WTC11 (cell line): ENCODE results near the gene ACADVL. TPM values are rescaled to one million over a fixed set of nuclear protein-coding genes. Genes with fewer than 3 reads are reported as not detected.

Source experiments
- ATF1 ChIP-seq: sonication (generic); formaldehyde crosslinking; IDR thresholded peaks from 2 replicates; pipeline ENCODE4 v1.8.1; 2023; ENCODE audit warnings: mild to moderate bottlenecking, moderate library complexity, missing genetic modification reagents
- ATF2 ChIP-seq: sonication (generic); formaldehyde crosslinking; IDR thresholded peaks from 2 replicates; pipeline ENCODE4 v1.8.1; 2022; ENCODE audit warnings: low read depth, missing genetic modification reagents, borderline replicate concordance
- CTCF ChIP-seq: fragments of 200-600 bp; IDR thresholded peaks from 2 replicates; pipeline ENCODE4 v1.8.0; 2022; ENCODE audit warnings: antibody characterized with exemption
- E2F1 ChIP-seq: sonication (generic); formaldehyde crosslinking; IDR thresholded peaks from 2 replicates; pipeline ENCODE4 v1.8.0; 2022; ENCODE audit warnings: mild to moderate bottlenecking, missing genetic modification reagents
- E2F4 ChIP-seq: sonication (generic); formaldehyde crosslinking; IDR thresholded peaks from 2 replicates; pipeline ENCODE4 v1.8.1; 2022; ENCODE audit warnings: low read depth, mild to moderate bottlenecking, moderate library complexity, missing genetic modification reagents, borderline replicate concordance
- GRHL2 ChIP-seq: fragments of 250-450 bp; sonication (Bioruptor Pico); IDR thresholded peaks from 2 replicates; pipeline ENCODE4 v1.8.0; 2022; ENCODE audit warnings: mild to moderate bottlenecking, moderate library complexity; ENCODE audit not compliant: insufficient replicate concordance, severe bottlenecking
- HMGXB4 ChIP-seq: sonication (generic); formaldehyde crosslinking; IDR thresholded peaks from 2 replicates; pipeline ENCODE4 v1.8.1; 2023; ENCODE audit warnings: mild to moderate bottlenecking, moderate library complexity, missing genetic modification reagents
- IRF1 ChIP-seq: sonication (generic); formaldehyde crosslinking; IDR thresholded peaks from 2 replicates; pipeline ENCODE4 v1.8.0; 2023; ENCODE audit warnings: missing genetic modification reagents
- MLX ChIP-seq: sonication (generic); formaldehyde crosslinking; IDR thresholded peaks from 2 replicates; pipeline ENCODE4 v1.8.1; 2023; ENCODE audit warnings: mild to moderate bottlenecking, missing genetic modification reagents, moderate library complexity
- NR2C2 ChIP-seq: sonication (generic); formaldehyde crosslinking; IDR thresholded peaks from 2 replicates; pipeline ENCODE4 v1.8.0; 2022; ENCODE audit warnings: mild to moderate bottlenecking, missing genetic modification reagents
- OVOL2 ChIP-seq: fragments of 250-450 bp; sonication (Bioruptor Pico); IDR thresholded peaks from 2 replicates; pipeline ENCODE4 v1.9.0; 2021; ENCODE audit warnings: mild to moderate bottlenecking, borderline replicate concordance
- RORB ChIP-seq: fragments of 250-450 bp; sonication (Bioruptor Pico); IDR thresholded peaks from 2 replicates; pipeline ENCODE4 v1.9.0; 2021; ENCODE audit warnings: mild to moderate bottlenecking
- SMAD3 ChIP-seq: sonication (generic); formaldehyde crosslinking; IDR thresholded peaks from 2 replicates; pipeline ENCODE4 v1.8.0; 2022; ENCODE audit warnings: missing genetic modification reagents, mild to moderate bottlenecking, borderline replicate concordance
- STAT6 ChIP-seq: sonication (generic); formaldehyde crosslinking; conservative IDR thresholded peaks from 2 replicates; pipeline ENCODE4 v1.8.1; 2023; ENCODE audit warnings: mild to moderate bottlenecking, low read depth, missing genetic modification reagents, moderate library complexity
- TEAD1 ChIP-seq: sonication (generic); formaldehyde crosslinking; IDR thresholded peaks from 2 replicates; pipeline ENCODE4 v1.8.0; 2022; ENCODE audit warnings: mild to moderate bottlenecking, missing genetic modification reagents
- TEAD4 ChIP-seq: sonication (generic); formaldehyde crosslinking; IDR thresholded peaks from 2 replicates; pipeline ENCODE4 v1.8.0; 2022; ENCODE audit warnings: mild to moderate bottlenecking, missing genetic modification reagents
- TP53 ChIP-seq: sonication (generic); formaldehyde crosslinking; IDR thresholded peaks from 2 replicates; pipeline ENCODE4 v1.8.1; 2023; ENCODE audit warnings: mild to moderate bottlenecking, missing genetic modification reagents
- ZNF138 ChIP-seq: sonication (generic); formaldehyde crosslinking; conservative IDR thresholded peaks from 2 replicates; pipeline ENCODE4 v1.8.1; 2022; ENCODE audit warnings: mild to moderate bottlenecking, moderate library complexity, missing genetic modification reagents
- ZNF232 ChIP-seq: sonication (generic); formaldehyde crosslinking; IDR thresholded peaks from 2 replicates; pipeline ENCODE4 v1.8.0; 2022; ENCODE audit warnings: mild to moderate bottlenecking, missing genetic modification reagents
- ZNF263 ChIP-seq: sonication (generic); formaldehyde crosslinking; IDR thresholded peaks from 2 replicates; pipeline ENCODE4 v1.8.1; 2022; ENCODE audit warnings: low read depth, mild to moderate bottlenecking, moderate library complexity, missing genetic modification reagents
- ZNF512 ChIP-seq: sonication (generic); formaldehyde crosslinking; IDR thresholded peaks from 2 replicates; pipeline ENCODE4 v1.8.1; 2022; ENCODE audit warnings: missing genetic modification reagents, borderline replicate concordance
- ZSCAN18 ChIP-seq: fragments of 250-450 bp; sonication (Bioruptor Pico); IDR thresholded peaks from 2 replicates; pipeline ENCODE4 v2.1.2; 2022; ENCODE audit warnings: mild to moderate bottlenecking, moderate library complexity
- total RNA-seq: library from RNA; stranded (reverse); gene quantifications from 3 replicates; pipeline ENCODE4 v1.2.3, GENCODE V29; 2021

Gene ACADVL
- total RNA-seq, 1 experiment from 2014 or later = 236 TPM

- TF ChIP-seq RORB (CRISPR knock-in tag) = no peak
- no peak for TF ChIP-seq ATF1
- TF ChIP-seq NR2C2 (CRISPR knock-in tag) = no peak
- no peak for TF ChIP-seq TEAD1 (CRISPR knock-in tag)
- no peak; the same call in 1 of the 2 replicates for TF ChIP-seq STAT6 (CRISPR knock-in tag)
- TF ChIP-seq E2F1 (CRISPR knock-in tag) = no peak
- TF ChIP-seq CTCF = no peak
- 0 out of 2 replicates have a peak, but pooled peaks have one; percentile 18 for TF ChIP-seq ZNF263 (CRISPR knock-in tag)
- no peak for TF ChIP-seq ZNF512 (CRISPR knock-in tag)
- no peak for TF ChIP-seq ATF2 (CRISPR knock-in tag)
- TF ChIP-seq HMGXB4 (CRISPR knock-in tag) = peak; percentile 95
- TF ChIP-seq MLX = no peak
- no peak for TF ChIP-seq ZSCAN18 (CRISPR knock-in tag)
- TF ChIP-seq SMAD3 (CRISPR knock-in tag) = no peak
- no peak for TF ChIP-seq OVOL2 (CRISPR knock-in tag)
- TF ChIP-seq E2F4 (CRISPR knock-in tag) = no peak
- TF ChIP-seq TP53 = peak; percentile 81
- 0 out of 2 replicates have a peak, but pooled peaks have one; percentile 68 for TF ChIP-seq ZNF232 (CRISPR knock-in tag)
- TF ChIP-seq GRHL2 (CRISPR knock-in tag) = no peak
- TF ChIP-seq TEAD4 (CRISPR knock-in tag) = no peak
- no peak for TF ChIP-seq IRF1
- TF ChIP-seq ZNF138 (CRISPR knock-in tag) = no peak
Measured at GRCh38 chr17:7173687-7174602, 45.8 kb upstream of the ACADVL start (continued).
